ENCODE measurements around the gene WDR46. TPM values are rescaled to one million over a fixed set of nuclear protein-coding genes. Genes with fewer than 3 reads are reported as not detected.

WDR46 gene
- total RNA-seq, 1 donor from 2014 or later: 63.7 TPM

GRCh38 chr6:33292996-33293682 is 4.1 kb upstream of the WDR46 start:
- FAIRE-seq (no peak), DNase-seq (ENCODE audit: low read depth) (no peak)
- H3K9ac ChIP-seq (ENCODE audit: low read length): no peak overlapping the region
- H3K36me3 Mint-ChIP-seq (ENCODE audit: low read depth, unreplicated experiment): peaks cover 2% of the 10 kb centered on the region
- no peak overlapping the region for H3K27ac Mint-ChIP-seq (ENCODE audit: unreplicated experiment)
- H3K36me3 ChIP-seq (ENCODE audit: insufficient read depth, low read length): peaks cover 12% of the 10 kb centered on the region
- H3K4me1 ChIP-seq (ENCODE audit: insufficient read depth, low read length): peaks cover 18% of the 10 kb centered on the region
- H3K4me1 Mint-ChIP-seq (ENCODE audit: low read depth, unreplicated experiment): peaks cover 15% of the 10 kb centered on the region
- H3K4me2 ChIP-seq (ENCODE audit: low read length): no peak overlapping the region
- H3K27me3 ChIP-seq (ENCODE audit: insufficient read depth, low read length): no peaks in the 10 kb centered on the region
- no peaks in the 10 kb centered on the region for H3K9me3 ChIP-seq (ENCODE audit: insufficient read depth, low read depth, low read length)
- H3K79me2 ChIP-seq (ENCODE audit: insufficient read depth, low read length): peaks cover 49% of the 10 kb centered on the region
- peaks cover 8% of the 10 kb centered on the region for H4K20me1 ChIP-seq (ENCODE audit: insufficient read depth, low read length)
- H2AFZ ChIP-seq (ENCODE audit: low read depth, low read length): no peak overlapping the region
- H3K27me3 Mint-ChIP-seq (ENCODE audit: low read depth, unreplicated experiment): no peaks in the 10 kb centered on the region
- H3K4me3 ChIP-seq (ENCODE audit: insufficient read depth, low read depth, low read length): no peak overlapping the region
- H3K27ac ChIP-seq (ENCODE audit: low read depth, low read length): no peak overlapping the region
- no peak for TF ChIP-seq CTCF (IDR thresholded peaks at IDR 0.05; ENCODE audit: insufficient read depth, low read depth, low read length)
- TF ChIP-seq EZH2 (IDR thresholded peaks at IDR 0.05; ENCODE audit: insufficient read depth, low read length): no peak
- H3K9me3 Mint-ChIP-seq (ENCODE audit: unreplicated experiment): no peaks in the 10 kb centered on the region
- no peak overlapping the region for H3K4me3 Mint-ChIP-seq (ENCODE audit: unreplicated experiment)

- H3K27me3 Mint-ChIP-seq (ENCODE audit: low read depth, unreplicated experiment): no peaks in the 10 kb centered on the region
- Histone ChIP-seq H4K20me1 (ENCODE audit: insufficient read depth, low read length) (peaks cover 13% of the 10 kb centered on the region), H3K4me2 (ENCODE audit: low read length) (peak overlapping the region; percentile 90), H3K27ac (ENCODE audit: low read depth, low read length) (no peak overlapping the region), H3K36me3 (ENCODE audit: insufficient read depth, low read length) (peaks cover 24% of the 10 kb centered on the region), H3K9ac (ENCODE audit: low read length) (peak overlapping the region; percentile 90), H3K79me2 (ENCODE audit: insufficient read depth, low read length) (peaks cover 56% of the 10 kb centered on the region), H3K4me1 (ENCODE audit: insufficient read depth, low read length) (peaks cover 14% of the 10 kb centered on the region), H2AFZ (ENCODE audit: low read depth, low read length) (no peak overlapping the region), H3K27me3 (ENCODE audit: insufficient read depth, low read length) (no peaks in the 10 kb centered on the region), H3K4me3 (ENCODE audit: insufficient read depth, low read depth, low read length) (peak overlapping the region; percentile 96), H3K9me3 (ENCODE audit: insufficient read depth, low read depth, low read length) (no peaks in the 10 kb centered on the region)
- no peak for TF ChIP-seq EZH2 (IDR thresholded peaks at IDR 0.05; ENCODE audit: insufficient read depth, low read length)
- no peak for TF ChIP-seq CTCF (IDR thresholded peaks at IDR 0.05; ENCODE audit: insufficient read depth, low read depth, low read length)
- H3K27ac Mint-ChIP-seq (ENCODE audit: unreplicated experiment): no peak overlapping the region
- peaks cover 22% of the 10 kb centered on the region for H3K4me1 Mint-ChIP-seq (ENCODE audit: low read depth, unreplicated experiment)
- DNase-seq (ENCODE audit: low read depth) (no peak), FAIRE-seq (no peak)
- peak overlapping the region; percentile 99 for H3K4me3 Mint-ChIP-seq (ENCODE audit: unreplicated experiment)
- peaks cover 2% of the 10 kb centered on the region for H3K9me3 Mint-ChIP-seq (ENCODE audit: unreplicated experiment)
- H3K36me3 Mint-ChIP-seq (ENCODE audit: low read depth, unreplicated experiment): peaks cover 9% of the 10 kb centered on the region
These were observed 1.4 kb upstream of the WDR46 start for GRCh38 chr6:33290459-33290858.

GRCh38 chr6:33289784-33290315 is 811 bp upstream of the WDR46 start:
- Mint-ChIP-seq H3K9me3 (ENCODE audit: unreplicated experiment) (peaks cover 2% of the 10 kb centered on the region), H3K27me3 (ENCODE audit: low read depth, unreplicated experiment) (no peaks in the 10 kb centered on the region), H3K4me1 (ENCODE audit: low read depth, unreplicated experiment) (peaks cover 22% of the 10 kb centered on the region), H3K4me3 (ENCODE audit: unreplicated experiment) (peak overlapping the region; percentile 99), H3K36me3 (ENCODE audit: low read depth, unreplicated experiment) (peaks cover 9% of the 10 kb centered on the region), H3K27ac (ENCODE audit: unreplicated experiment) (peak overlapping the region; percentile 89)
- H2AFZ ChIP-seq (ENCODE audit: low read depth, low read length): peak overlapping the region; percentile 86
- no peak for TF ChIP-seq EZH2 (IDR thresholded peaks at IDR 0.05; ENCODE audit: insufficient read depth, low read length)
- no peak for TF ChIP-seq CTCF (IDR thresholded peaks at IDR 0.05; ENCODE audit: insufficient read depth, low read depth, low read length)
- H3K27ac ChIP-seq (ENCODE audit: low read depth, low read length): peak overlapping the region; percentile 55
- peaks cover 25% of the 10 kb centered on the region for H3K36me3 ChIP-seq (ENCODE audit: insufficient read depth, low read length)
- H3K4me2 ChIP-seq (ENCODE audit: low read length): peak overlapping the region; percentile 90
- H3K4me3 ChIP-seq (ENCODE audit: insufficient read depth, low read depth, low read length): peak overlapping the region; percentile 96
- H3K9me3 ChIP-seq (ENCODE audit: insufficient read depth, low read depth, low read length): no peaks in the 10 kb centered on the region
- H3K27me3 ChIP-seq (ENCODE audit: insufficient read depth, low read length): no peaks in the 10 kb centered on the region
- H3K4me1 ChIP-seq (ENCODE audit: insufficient read depth, low read length): peaks cover 14% of the 10 kb centered on the region
- peak overlapping the region; percentile 90 for H3K9ac ChIP-seq (ENCODE audit: low read length)
- peaks cover 59% of the 10 kb centered on the region for H3K79me2 ChIP-seq (ENCODE audit: insufficient read depth, low read length)
- peaks cover 13% of the 10 kb centered on the region for H4K20me1 ChIP-seq (ENCODE audit: insufficient read depth, low read length)
- no peak for DNase-seq (ENCODE audit: low read depth)
- no peak for FAIRE-seq
